Erythroblast (primary cell): ENCODE measurements around the gene PCDHA4.
"Not testable (repeated sequence)": the region's sequence is repeated elsewhere in the genome, so short reads cannot be mapped to it uniquely, and the experiment has no call there.

Experiments used
- DNase-seq, 2 experiments: peaks; one replicate each; lab custom pipeline; 2025; lab: John Stamatoyannopoulos, UW
- GATA1 ChIP-seq: IDR thresholded peaks from 2 replicates; pipeline ENCODE4 v1.6.1; 2011; ENCODE audit warnings: low read depth, mild to moderate bottlenecking, control low read depth, low read length, moderate library complexity
- POLR2A ChIP-seq: IDR thresholded peaks from 2 replicates; pipeline ENCODE4 v1.6.1; 2011; ENCODE audit warnings: mild to moderate bottlenecking, low read length

The PCDHA4 gene

DNA sequence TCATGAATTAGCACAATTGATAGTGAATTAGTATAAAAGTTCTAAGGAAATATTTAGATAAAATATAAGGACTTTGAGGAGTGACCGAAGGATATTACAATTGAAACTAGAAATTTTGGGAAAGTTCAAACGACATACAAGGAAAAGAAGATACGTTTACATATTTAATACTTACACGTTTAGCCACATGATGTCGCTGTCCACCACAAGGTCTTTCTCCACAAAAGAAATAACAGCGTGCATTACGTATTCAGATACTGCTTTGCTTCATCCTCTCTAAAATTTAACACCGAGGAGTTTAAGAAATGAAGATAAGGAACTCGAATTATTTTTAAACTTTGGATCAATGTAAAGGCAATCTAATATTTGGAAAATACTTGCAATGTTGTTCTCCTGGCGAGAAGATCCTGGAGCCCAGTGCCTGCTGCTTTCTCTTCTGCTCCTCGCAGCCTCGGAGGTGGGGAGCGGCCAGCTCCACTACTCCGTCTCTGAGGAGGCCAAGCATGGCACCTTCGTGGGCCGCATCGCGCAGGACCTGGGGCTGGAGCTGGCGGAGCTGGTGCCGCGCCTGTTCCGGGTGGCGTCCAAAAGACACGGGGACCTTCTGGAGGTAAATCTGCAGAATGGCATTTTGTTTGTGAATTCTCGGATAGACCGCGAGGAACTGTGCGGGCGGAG, 5.9 kb upstream of the PCDHA4 start, which contains the start of gene PCDHA3:
PCDHA3 (plus strand) TSS at position 242 of the 678 bp plus-strand sequence.
- no peak for TF ChIP-seq POLR2A
- no peak for TF ChIP-seq GATA1
- peak; percentile 18 to 30 for DNase-seq

DNA sequence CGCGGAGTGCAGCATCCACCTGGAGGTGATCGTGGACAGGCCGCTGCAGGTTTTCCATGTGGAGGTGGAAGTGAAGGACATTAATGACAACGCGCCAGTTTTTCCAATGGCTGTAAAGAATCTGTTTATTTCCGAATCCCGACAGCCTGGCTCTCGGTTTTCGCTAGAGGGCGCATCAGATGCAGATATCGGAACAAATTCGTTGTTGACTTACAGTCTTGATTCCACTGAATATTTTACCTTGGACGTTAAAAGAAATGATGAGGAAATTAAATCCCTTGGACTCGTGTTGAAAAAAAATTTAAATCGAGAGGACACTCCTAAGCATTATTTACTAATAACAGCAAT, 5.4 kb upstream of the PCDHA4 start:
- TF ChIP-seq POLR2A, result no peak
- TF ChIP-seq GATA1, result no peak
- peak in 1 of 2 experiments; percentile 2 for DNase-seq

DNA sequence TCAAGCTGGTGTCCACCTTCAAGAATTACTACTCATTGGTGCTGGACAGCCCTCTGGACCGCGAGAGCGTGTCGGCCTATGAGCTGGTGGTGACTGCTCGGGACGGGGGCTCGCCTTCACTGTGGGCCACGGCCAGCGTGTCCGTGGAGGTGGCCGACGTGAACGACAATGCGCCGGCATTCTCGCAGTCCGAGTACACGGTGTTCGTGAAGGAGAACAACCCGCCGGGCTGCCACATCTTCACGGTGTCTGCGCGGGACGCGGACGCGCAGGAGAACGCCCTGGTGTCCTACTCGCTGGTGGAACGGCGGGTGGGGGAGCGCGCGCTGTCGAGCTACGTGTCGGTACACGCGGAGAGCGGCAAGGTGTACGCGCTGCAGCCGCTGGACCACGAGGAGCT, 4.5 kb upstream of the PCDHA4 start:
- not testable (repeated sequence) for DNase-seq

DNA sequence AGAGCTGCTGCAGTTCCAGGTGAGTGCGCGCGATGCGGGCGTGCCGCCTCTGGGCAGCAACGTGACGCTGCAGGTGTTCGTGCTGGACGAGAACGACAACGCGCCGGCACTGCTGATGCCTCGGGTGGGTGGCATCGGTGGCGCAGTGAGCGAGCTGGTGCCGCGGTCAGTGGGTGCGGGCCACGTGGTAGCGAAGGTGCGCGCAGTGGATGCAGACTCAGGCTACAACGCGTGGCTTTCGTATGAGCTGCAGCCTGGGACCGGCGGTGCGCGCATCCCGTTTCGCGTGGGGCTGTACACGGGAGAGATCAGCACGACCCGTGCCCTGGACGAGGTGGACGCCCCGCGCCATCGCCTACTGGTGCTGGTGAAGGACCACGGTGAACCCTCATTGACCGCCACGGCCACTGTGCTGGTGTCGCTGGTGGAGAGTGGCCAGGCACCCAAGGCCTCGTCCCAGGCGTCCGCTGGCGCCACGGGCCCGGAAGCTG, 4.0 kb upstream of the PCDHA4 start:
- TF ChIP-seq GATA1, result no peak
- TF ChIP-seq POLR2A, result no peak
- DNase-seq, result no peak

DNA sequence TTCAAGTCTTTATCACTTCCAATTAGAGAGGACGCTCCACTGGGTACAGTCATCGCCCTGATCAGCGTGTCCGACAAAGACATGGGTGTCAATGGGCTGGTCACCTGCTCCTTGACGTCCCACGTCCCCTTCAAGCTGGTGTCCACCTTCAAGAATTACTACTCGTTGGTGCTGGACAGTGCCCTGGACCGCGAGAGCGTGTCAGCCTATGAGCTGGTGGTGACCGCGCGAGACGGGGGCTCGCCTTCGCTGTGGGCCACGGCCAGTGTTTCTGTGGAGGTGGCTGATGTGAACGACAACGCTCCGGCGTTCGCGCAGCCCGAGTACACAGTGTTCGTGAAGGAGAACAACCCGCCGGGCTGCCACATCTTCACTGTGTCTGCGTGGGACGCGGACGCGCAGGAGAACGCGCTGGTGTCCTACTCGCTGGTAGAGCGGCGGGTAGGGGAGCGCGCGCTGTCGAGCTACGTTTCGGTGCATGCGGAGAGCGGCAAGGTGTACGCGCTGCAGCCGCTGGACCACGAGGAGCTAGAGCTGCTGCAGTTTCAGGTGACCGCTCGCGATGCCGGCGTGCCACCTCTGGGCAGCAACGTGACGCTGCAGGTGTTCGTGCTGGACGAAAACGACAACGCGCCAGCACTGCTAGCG, 1.5 kb downstream of the PCDHA4 start:
- not testable (repeated sequence) for DNase-seq

DNA sequence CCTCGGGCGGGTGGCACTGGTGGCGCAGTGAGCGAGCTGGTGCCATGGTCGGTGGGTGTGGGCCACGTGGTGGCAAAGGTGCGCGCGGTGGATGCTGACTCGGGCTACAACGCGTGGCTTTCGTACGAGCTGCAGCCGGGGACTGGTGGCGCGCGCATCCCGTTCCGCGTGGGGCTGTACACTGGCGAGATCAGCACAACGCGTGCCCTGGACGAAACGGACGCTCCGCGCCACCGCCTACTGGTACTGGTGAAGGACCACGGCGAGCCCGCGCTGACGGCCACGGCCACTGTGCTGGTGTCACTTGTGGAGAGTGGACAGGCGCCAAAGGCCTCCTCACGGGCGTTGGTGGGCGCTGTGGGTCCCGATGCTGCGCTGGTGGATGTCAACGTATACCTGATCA, 2.0 kb downstream of the PCDHA4 start:
- TF ChIP-seq POLR2A, result no peak
- no peak for TF ChIP-seq GATA1
- DNase-seq, result no peak

DNA sequence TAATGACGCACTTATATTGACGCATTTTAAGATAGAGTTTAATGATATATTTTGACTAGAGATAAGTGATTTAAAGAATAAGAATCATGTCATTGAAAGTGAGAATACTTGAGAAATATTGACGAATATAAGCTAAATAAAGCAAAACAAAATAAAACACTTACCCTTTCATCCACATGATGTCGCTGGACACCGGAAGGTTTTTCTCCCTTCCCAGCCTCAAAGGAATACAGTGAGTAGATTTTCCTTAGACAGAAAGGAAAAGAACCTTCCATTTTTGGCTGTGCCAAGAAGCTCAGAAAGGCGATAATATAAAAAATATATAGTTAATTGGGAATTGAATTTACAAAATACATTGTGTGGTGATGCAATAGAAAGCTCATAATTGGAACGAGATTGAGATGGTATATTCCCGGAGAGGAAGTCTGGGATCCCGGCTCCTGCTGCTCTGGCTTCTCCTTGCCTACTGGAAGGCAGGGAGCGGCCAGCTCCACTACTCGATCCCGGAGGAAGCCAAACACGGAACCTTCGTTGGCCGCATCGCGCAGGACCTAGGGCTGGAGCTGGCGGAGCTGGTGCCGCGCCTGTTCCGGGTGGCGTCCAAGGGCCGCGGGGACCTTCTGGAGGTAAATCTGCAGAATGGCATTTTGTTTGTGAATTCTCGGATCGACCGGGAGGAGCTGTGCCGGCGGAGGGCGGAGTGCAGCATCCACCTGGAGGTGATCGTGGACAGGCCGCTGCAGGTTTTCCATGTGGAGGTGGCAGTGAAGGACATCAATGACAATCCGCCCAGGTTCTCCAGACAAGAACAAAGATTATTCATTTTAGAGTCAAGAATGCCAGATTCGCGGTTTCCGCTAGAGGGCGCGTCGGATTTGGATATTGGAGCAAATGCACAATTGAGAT, 14.8 kb downstream of the PCDHA4 start, which contains the start of gene PCDHA5:
PCDHA5 (plus strand) TSS at position 239 of the 906 bp plus-strand sequence.
- peak; percentile 30 to 42 for DNase-seq
- TF ChIP-seq GATA1 (no peak), POLR2A (no peak)

DNA sequence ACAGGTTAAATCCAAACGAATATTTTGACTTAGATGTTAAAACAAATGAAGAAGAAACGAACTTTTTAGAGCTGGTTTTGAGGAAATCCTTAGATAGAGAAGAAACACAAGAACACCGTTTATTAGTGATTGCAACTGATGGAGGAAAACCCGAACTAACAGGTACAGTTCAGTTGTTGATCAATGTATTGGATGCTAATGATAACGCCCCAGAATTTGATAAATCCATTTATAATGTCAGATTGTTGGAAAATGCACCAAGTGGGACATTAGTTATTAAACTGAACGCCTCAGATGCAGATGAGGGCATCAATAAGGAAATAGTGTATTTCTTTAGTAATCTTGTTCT, 15.4 kb downstream of the PCDHA4 start:
- DNase-seq, result no peak
- TF ChIP-seq POLR2A (no peak), GATA1 (no peak)

DNA sequence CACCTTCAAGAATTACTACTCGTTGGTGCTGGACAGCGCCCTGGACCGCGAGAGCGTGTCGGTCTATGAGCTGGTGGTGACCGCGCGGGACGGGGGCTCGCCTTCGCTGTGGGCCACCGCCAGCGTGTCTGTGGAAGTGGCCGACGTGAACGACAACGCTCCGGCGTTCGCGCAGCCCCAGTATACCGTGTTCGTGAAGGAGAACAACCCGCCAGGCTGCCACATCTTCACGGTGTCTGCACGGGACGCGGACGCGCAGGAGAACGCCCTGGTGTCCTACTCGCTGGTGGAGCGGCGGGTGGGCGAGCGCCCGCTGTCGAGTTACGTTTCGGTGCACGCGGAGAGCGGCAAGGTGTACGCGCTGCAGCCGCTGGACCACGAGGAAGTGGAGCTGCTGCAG, 16.1 kb downstream of the PCDHA4 start:
- DNase-seq, result not testable (repeated sequence)

DNA sequence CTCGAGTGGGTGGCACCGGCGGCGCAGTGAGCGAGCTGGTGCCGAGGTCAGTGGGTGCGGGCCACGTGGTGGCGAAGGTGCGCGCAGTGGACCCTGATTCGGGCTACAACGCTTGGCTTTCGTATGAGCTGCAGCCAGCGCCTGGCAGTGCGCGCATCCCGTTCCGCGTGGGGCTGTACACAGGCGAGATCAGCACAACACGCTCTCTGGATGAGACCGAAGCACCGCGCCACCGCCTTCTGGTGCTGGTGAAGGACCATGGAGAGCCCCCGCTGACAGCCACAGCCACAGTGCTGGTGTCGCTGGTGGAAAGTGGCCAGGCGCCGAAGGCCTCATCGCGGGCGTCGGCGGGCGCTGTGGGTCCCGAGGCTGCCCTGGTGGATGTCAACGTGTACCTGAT, 16.6 kb downstream of the PCDHA4 start:
- DNase-seq, result no peak

DNA sequence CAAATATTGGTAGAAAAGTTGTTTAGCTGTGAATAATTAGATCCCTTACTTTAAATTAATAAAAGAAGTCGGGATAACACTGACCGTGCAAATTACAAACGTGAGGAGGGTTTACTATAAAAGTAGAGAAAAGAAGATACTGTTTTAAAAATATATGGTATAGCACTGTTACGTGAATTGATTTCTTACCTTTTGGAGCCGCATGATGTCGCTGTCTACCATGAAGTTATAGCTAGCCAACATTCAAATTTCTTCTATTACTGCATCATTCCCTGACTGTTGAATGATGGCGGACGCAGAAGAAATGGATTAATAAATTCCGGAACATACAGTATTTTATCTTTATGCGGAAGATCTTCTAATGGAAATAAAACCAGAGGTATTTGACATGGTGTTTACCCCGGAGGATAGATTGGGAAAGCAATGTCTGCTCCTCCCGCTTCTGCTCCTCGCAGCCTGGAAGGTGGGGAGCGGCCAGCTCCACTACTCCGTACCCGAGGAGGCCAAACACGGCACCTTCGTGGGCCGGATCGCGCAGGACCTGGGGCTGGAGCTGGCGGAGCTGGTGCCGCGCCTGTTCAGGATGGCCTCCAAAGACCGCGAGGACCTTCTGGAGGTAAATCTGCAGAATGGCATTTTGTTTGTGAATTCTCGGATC, 21.0 kb downstream of the PCDHA4 start, which contains the start of gene PCDHA6:
PCDHA6 (plus strand) TSS at position 257 of the 658 bp plus-strand sequence; CDS start at position 389, 132 bp downstream.
- TF ChIP-seq POLR2A (no peak), GATA1 (no peak)
- DNase-seq, result peak in 1 of 2 experiments; percentile 2

More for the DNA sequence above, 16.6 kb downstream of the PCDHA4 start:
- TF ChIP-seq GATA1 (no peak), POLR2A (no peak)

DNA sequence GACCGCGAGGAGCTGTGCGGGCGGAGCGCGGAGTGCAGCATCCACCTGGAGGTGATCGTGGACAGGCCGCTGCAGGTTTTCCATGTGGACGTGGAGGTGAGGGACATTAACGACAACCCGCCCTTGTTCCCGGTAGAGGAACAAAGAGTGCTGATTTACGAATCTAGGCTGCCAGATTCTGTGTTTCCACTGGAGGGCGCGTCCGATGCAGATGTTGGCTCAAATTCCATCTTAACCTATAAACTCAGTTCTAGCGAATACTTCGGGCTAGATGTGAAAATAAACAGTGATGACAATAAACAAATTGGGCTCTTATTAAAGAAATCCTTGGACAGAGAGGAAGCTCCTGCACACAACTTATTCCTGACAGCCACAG, 21.5 kb downstream of the PCDHA4 start:
- DNase-seq, result no peak
- TF ChIP-seq POLR2A, result no peak

DNA sequence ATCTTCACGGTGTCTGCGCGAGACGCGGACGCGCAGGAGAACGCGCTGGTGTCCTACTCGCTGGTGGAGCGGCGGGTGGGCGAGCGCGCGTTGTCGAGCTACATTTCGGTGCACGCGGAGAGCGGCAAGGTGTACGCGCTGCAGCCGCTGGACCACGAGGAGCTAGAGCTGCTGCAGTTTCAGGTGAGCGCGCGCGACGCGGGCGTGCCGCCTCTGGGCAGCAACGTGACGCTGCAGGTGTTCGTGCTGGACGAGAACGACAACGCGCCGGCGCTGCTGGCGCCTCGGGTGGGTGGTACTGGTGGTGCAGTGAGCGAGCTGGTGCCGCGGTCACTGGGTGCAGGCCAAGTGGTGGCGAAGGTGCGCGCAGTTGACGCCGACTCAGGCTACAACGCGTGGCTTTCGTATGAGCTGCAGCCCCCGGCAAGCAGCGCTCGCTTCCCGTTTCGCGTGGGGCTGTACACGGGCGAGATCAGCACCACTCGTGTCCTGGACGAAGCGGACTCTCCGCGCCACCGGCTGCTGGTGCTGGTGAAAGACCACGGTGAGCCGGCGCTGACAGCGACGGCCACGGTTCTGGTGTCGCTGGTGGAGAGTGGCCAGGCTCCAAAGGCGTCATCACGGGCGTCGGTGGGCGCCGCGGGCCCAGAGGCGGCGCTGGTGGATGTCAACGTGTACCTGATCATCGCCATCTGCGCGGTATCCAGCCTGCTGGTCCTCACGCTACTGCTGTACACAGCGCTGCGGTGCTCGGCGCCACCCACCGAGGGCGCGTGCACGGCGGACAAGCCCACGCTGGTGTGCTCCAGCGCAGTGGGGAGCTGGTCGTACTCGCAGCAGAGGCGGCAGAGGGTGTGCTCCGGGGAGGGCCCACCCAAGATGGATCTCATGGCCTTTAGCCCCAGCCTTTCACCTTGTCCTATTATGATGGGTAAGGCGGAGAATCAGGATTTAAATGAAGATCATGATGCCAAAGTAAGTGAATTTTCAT, 22.9 kb downstream of the PCDHA4 start:
- not testable (repeated sequence) for DNase-seq
